Measurements from ENCODE around the gene MYO15A. TPM values are rescaled to one million over a fixed set of nuclear protein-coding genes. Genes with fewer than 3 reads are reported as not detected.

MYO15A gene
- polyA plus RNA-seq, 1 donor (not counting 4 experiments of a cell fraction or from before 2014, with no cell fraction given) = 0.20 TPM

GRCh38 chr17:18105595-18105994, 3.0 kb upstream of the MYO15A start:
- no peak overlapping the region for H3K4me2 ChIP-seq (ENCODE audit: control insufficient read depth, extremely low read depth, insufficient read depth, low read depth, low read length)
- H3K36me3 ChIP-seq (ENCODE audit: control insufficient read depth in 2 of 2, extremely low read depth in 1 of 2, insufficient read depth in 2 of 2, low read length in 2 of 2) = peaks cover 10 to 35% of the 10 kb centered on the region in 2 experiments
- no peaks in the 10 kb centered on the region for H3K9me3 ChIP-seq (ENCODE audit: control insufficient read depth, low read depth, low read length)
- no peaks in the 10 kb centered on the region for H3K27me3 ChIP-seq (ENCODE audit: control insufficient read depth, extremely low read depth, insufficient read depth, low read length)
- H3K9ac ChIP-seq (ENCODE audit: control insufficient read depth, extremely low read depth, insufficient read depth, low read length) = no peak overlapping the region
- no peaks in the 10 kb centered on the region for H3K9me1 ChIP-seq (ENCODE audit: control insufficient read depth, extremely low read depth, insufficient read depth, low read length)
- no peak overlapping the region for H3K27ac ChIP-seq (ENCODE audit: control insufficient read depth, insufficient read depth, low read length)
- no peaks in the 10 kb centered on the region for H3K79me2 ChIP-seq (ENCODE audit: control insufficient read depth, insufficient read depth, low read length)
- H2AFZ ChIP-seq (ENCODE audit: control insufficient read depth, low read length) = no peak overlapping the region
- H4K20me1 ChIP-seq (ENCODE audit: control insufficient read depth, extremely low read depth, insufficient read depth, low read length) = no peaks in the 10 kb centered on the region
- dilution Hi-C loops (cut with MboI; ENCODE audit: extremely low pct_ligation_motif_present, low sequenced_read_pairs) = no loop called here
- no peak overlapping the region for H3K4me3 ChIP-seq (ENCODE audit: control insufficient read depth in 2 of 3, extremely low read depth in 1 of 3, insufficient read depth in 2 of 3, low read depth in 1 of 3, low read length in 3 of 3)
- DNase-seq (ENCODE audit: low read depth, low spot score) (no peak), FAIRE-seq (no peak)
- no peaks in the 10 kb centered on the region for H3K4me1 ChIP-seq (ENCODE audit: control insufficient read depth, extremely low read depth, insufficient read depth, low read length)
- no peak for TF ChIP-seq CTCF (optimal IDR thresholded peaks at IDR 0.05 in 1 of 3, IDR thresholded peaks at IDR 0.05 in 1 of 3, conservative IDR thresholded peaks at IDR 0.05 in 1 of 3; ENCODE audit: extremely low read depth in 1 of 3, insufficient read depth in 2 of 3, low read length in 3 of 3)
- no peak for TF ChIP-seq EZH2 (IDR thresholded peaks at IDR 0.05; ENCODE audit: low read length)

GRCh38 chr17:18106211-18106610, 2.3 kb upstream of the MYO15A start:
- Histone ChIP-seq H3K27me3 (ENCODE audit: control insufficient read depth, extremely low read depth, insufficient read depth, low read length) (no peaks in the 10 kb centered on the region), H2AFZ (ENCODE audit: control insufficient read depth, low read length) (no peak overlapping the region), H3K4me1 (ENCODE audit: control insufficient read depth, extremely low read depth, insufficient read depth, low read length) (no peaks in the 10 kb centered on the region), H3K27ac (ENCODE audit: control insufficient read depth, insufficient read depth, low read length) (no peak overlapping the region), H3K36me3 (ENCODE audit: control insufficient read depth in 2 of 2, extremely low read depth in 1 of 2, insufficient read depth in 2 of 2, low read length in 2 of 2) (peaks cover 10 to 31% of the 10 kb centered on the region in 2 experiments), H4K20me1 (ENCODE audit: control insufficient read depth, extremely low read depth, insufficient read depth, low read length) (no peaks in the 10 kb centered on the region), H3K4me3 (ENCODE audit: control insufficient read depth in 2 of 3, extremely low read depth in 1 of 3, insufficient read depth in 2 of 3, low read depth in 1 of 3, low read length in 3 of 3) (no peak overlapping the region), H3K4me2 (ENCODE audit: control insufficient read depth, extremely low read depth, insufficient read depth, low read depth, low read length) (no peak overlapping the region), H3K9ac (ENCODE audit: control insufficient read depth, extremely low read depth, insufficient read depth, low read length) (no peak overlapping the region), H3K9me3 (ENCODE audit: control insufficient read depth, low read depth, low read length) (no peaks in the 10 kb centered on the region), H3K9me1 (ENCODE audit: control insufficient read depth, extremely low read depth, insufficient read depth, low read length) (no peaks in the 10 kb centered on the region), H3K79me2 (ENCODE audit: control insufficient read depth, insufficient read depth, low read length) (no peaks in the 10 kb centered on the region)
- TF ChIP-seq CTCF (optimal IDR thresholded peaks at IDR 0.05 in 1 of 3, IDR thresholded peaks at IDR 0.05 in 1 of 3, conservative IDR thresholded peaks at IDR 0.05 in 1 of 3; ENCODE audit: extremely low read depth in 1 of 3, insufficient read depth in 2 of 3, low read length in 3 of 3) (no peak), EZH2 (IDR thresholded peaks at IDR 0.05; ENCODE audit: low read length) (no peak)
- FAIRE-seq (no peak), DNase-seq (ENCODE audit: low read depth, low spot score) (no peak)
- dilution Hi-C loops (cut with MboI; ENCODE audit: extremely low pct_ligation_motif_present, low sequenced_read_pairs) = no loop called here

All from keratinocyte (primary cell).